ENCODE results near the gene DOCK1.

The DOCK1 gene

DNA sequence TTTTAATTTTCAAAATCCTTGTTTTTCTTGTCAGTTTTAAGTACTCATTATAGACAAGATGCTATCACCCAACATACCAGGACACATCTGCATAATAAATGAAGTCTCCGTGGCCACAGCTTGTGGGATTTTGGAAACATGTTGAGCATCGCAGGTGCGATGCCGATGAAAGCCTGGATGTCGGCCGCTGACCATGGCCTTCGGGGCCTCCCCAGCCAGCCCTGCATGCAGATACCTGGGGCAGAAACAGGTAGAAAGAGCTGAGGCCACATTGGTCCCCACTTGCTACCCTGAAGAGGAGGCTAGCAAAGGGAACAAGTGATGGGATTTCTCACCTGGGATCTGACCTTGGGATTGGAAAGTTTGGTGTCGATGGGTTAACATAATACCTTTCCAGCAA is 123.8 kb downstream of the DOCK1 start:
- TF ChIP-seq, protein P1, sequence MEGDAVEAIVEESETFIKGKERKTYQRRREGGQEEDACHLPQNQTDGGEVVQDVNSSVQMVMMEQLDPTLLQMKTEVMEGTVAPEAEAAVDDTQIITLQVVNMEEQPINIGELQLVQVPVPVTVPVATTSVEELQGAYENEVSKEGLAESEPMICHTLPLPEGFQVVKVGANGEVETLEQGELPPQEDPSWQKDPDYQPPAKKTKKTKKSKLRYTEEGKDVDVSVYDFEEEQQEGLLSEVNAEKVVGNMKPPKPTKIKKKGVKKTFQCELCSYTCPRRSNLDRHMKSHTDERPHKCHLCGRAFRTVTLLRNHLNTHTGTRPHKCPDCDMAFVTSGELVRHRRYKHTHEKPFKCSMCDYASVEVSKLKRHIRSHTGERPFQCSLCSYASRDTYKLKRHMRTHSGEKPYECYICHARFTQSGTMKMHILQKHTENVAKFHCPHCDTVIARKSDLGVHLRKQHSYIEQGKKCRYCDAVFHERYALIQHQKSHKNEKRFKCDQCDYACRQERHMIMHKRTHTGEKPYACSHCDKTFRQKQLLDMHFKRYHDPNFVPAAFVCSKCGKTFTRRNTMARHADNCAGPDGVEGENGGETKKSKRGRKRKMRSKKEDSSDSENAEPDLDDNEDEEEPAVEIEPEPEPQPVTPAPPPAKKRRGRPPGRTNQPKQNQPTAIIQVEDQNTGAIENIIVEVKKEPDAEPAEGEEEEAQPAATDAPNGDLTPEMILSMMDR (conservative IDR thresholded peaks at IDR 0.05; ENCODE audit: low read depth, low read length) = no peak
- no peak overlapping the region for H3K4me3 ChIP-seq (ENCODE audit: low read depth, low read length)
- no peak for DNase-seq (ENCODE audit: low read depth)

DNA sequence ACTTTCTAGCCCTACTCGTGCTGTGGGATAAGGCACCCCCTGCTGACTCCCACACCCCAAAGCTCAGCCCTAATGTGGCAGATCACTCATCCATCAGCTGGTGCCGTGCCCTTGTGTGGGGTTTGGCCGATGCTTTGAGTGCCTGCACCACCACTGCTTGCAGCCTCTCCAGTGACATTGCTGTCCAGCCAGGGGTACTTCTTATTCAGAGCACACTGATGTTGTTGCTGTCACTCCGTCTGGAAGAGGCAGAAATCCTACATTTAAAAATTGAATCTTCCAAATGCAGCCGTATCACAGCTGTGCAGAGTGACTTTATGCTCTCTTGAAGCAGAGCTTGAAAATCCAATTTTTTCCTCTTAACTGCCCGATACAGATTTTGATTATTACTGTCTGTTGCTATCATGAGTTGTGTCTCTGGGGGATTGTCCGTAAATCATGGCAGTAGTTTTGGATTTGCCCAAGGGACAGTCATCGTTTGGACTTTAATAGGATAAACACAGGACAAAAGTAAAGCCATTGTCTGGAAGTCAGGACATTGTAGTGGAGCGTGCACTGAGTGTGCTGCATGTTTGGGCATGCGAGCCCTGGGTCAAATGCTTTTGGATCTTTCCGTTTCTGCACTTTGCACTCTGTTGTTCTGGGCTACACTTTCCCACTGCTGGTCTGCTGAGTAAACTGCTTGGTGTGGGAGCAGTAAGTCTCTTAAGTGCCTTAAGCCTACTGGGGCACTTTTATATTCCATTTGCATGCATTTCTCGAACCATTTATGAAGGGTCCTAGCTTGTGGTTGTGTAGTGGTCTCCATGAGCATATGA is 128.2 kb downstream of the DOCK1 start:
- H3K4me3 ChIP-seq (ENCODE audit: low read depth, low read length) = no peak overlapping the region
- no peak for DNase-seq (ENCODE audit: low read depth)

DNA sequence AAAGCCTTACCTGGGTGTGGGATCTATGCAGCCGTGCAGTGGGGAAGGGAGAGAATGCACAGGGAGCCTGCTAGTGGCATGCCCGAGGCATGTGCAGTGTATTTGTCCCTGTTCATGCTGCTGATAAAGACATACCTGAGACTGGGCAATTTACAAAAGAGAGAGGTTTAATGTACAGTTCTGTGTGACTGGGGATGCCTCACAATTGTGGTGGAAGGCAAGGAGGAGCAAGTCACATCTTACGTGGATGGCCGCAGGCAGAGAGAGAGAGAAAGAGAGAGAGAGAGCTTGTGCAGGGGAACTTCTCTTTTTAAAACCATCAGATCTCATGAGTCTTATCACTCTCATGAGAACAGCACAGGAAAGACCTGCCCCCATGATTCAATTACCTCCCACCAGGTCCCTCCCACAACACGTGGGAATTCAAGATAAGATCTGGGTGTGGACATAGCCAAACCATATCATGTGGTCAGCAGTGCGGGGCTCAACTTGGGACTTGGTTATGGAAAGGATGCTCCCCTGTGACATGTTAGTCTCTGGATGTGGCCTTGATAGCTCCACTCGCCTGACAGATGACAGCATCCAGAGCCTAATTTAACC is 128.9 kb downstream of the DOCK1 start:
- TF ChIP-seq, protein P1 (conservative IDR thresholded peaks at IDR 0.05; ENCODE audit: low read depth, low read length) = no peak
- no peak overlapping the region for H3K4me3 ChIP-seq (ENCODE audit: low read depth, low read length)
- DNase-seq (ENCODE audit: low read depth) = no peak

More for the DNA sequence above, 128.2 kb downstream of the DOCK1 start:
- TF ChIP-seq, protein P1 (conservative IDR thresholded peaks at IDR 0.05; ENCODE audit: low read depth, low read length) = no peak

DNA sequence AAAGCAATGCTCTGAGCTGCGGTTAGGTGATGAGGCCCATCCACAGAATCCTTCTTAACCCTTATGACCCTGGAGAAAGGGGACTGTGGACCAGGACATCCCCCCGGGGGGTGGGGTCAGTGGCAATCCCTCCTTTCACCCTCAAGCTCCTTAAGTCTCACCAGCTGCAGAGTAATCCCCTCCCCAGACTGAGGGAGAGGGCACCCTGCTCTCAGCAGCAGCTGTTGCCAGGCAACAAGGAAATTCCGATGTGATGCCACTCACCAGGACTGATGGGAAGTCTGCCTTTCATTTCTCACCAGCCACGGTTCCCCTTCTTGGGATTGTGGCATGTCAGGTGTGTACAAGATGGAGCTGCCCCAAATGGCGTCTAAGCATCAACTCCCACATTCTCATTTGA is 129.6 kb downstream of the DOCK1 start:
- TF ChIP-seq, protein P1 (conservative IDR thresholded peaks at IDR 0.05; ENCODE audit: low read depth, low read length) = no peak
- H3K4me3 ChIP-seq (ENCODE audit: low read depth, low read length) = no peak overlapping the region
- DNase-seq (ENCODE audit: low read depth) = no peak

DNA sequence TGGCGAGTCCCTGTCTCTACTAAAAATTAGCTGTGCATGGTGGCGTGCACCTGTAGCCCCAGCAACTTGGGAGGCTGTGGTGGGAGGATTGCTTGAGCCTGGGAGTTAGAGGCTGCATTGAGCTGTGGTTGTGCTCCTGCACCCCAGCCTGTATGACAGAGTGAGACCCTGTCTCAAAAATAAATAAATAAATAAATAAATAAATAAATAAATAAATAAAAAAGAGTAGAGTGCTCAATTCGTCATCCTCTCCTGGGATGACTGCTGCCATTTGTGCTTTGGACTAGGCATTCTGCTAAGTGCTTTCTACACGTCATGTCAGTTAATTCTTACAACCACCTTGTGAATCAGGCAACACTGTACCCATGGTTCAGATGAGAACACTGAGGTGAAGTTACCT is 130.6 kb downstream of the DOCK1 start:
- TF ChIP-seq, protein P1 (conservative IDR thresholded peaks at IDR 0.05; ENCODE audit: low read depth, low read length) = no peak
- no peak overlapping the region for H3K4me3 ChIP-seq (ENCODE audit: low read depth, low read length)

DNA sequence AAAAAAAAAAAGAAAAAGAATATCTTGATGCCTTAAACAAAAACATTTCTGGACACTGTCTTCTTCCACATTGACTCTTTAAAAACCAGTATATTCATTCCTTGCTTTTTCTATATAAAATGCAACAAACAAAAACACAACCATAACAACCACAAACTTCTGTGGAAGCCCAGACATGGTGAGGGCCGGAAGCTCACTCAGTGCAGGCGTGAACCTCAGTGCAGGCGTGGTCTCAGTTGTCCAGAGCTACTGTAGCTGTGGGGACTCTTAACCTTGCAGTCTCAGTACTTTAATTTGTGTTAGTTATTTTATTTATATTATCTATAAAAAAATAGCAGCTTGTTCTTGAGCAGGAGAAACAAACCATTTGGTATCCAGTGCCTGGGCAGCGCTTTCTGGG is 131.8 kb downstream of the DOCK1 start:
- H3K4me3 ChIP-seq (ENCODE audit: low read depth, low read length) = no peak overlapping the region
- DNase-seq (ENCODE audit: low read depth) = no peak
- TF ChIP-seq, protein P1 (conservative IDR thresholded peaks at IDR 0.05; ENCODE audit: low read depth, low read length) = no peak

More for the DNA sequence above, 130.6 kb downstream of the DOCK1 start:
- DNase-seq (ENCODE audit: low read depth) = no peak

Data from choroid plexus epithelial cell (primary cell).